RWPE1 (cell line): ENCODE results near the gene ZGPAT.

Source experiments
- CTCF ChIA-PET: fragments of 350-600 bp; sonication (Branson Sonifier 250); formaldehyde crosslinking; extraction: SDS; loops from one replicate; lab custom pipeline; 2021; lab: Yijun Ruan, JAX
- POLR2A ChIA-PET: fragments of 400-600 bp; formaldehyde crosslinking; extraction: SDS; loops from one replicate; lab custom pipeline; 2020; ENCODE audit warnings: antibody characterized with exemption; ENCODE audit not compliant: low non-redundant PET; lab: Yijun Ruan, JAX
- DNase-seq: peaks from one replicate; pipeline ENCODE4 v3.0.0; 2012; ENCODE audit warnings: low spot score
- H3K27ac ChIP-seq: fragments of 450-650 bp; 2 replicates; pipeline ENCODE4 v1.5.1; 2017
- CTCF ChIP-seq: fragments of 450-650 bp; conservative IDR thresholded peaks from 2 replicates; pipeline ENCODE4 v1.5.1; 2017; ENCODE audit warnings: low read depth, mild to moderate bottlenecking

ZGPAT gene

GRCh38 chr20:63754008-63754407 lies 46.2 kb downstream of the ZGPAT start:
- DNase-seq = no peak
- no peak overlapping the region for H3K27ac ChIP-seq
- ChIA-PET CTCF (interaction anchor here (0.6 kb wide), 2 partner anchors 21 to 32 kb away, joined by 3 to 4 read pairs; no protein-coding TSS in a partner anchor), POLR2A (no interaction called here)
- no peak for TF ChIP-seq CTCF

GRCh38 chr20:63755933-63756647 lies 48.3 kb downstream of the ZGPAT start:
- no peak overlapping the region for H3K27ac ChIP-seq
- no peak for TF ChIP-seq CTCF
- CTCF ChIA-PET = interaction anchor here (0.7 to 0.9 kb wide), 2 partner anchors 30 to 328 kb away, joined by 3 read pairs; partner anchors contain the start of gene LKAAEAR1
- POLR2A ChIA-PET = no interaction called here
- no peak for DNase-seq

GRCh38 chr20:63756648-63756991 lies 48.8 kb downstream of the ZGPAT start:
- CTCF ChIA-PET = no interaction called here
- DNase-seq = no peak
- no peak overlapping the region for H3K27ac ChIP-seq
- no peak for TF ChIP-seq CTCF
- POLR2A ChIA-PET = no interaction called here

- ChIA-PET CTCF (interaction anchor here (0.8 kb wide), 1 partner anchor 28 kb away, joined by 3 read pairs; no protein-coding TSS in a partner anchor), POLR2A (interaction anchor here (0.6 kb wide), 1 partner anchor 103 kb away, joined by 4 read pairs; the partner anchor contains the start of gene ABHD16B)
- H3K27ac ChIP-seq = no peak overlapping the region
- DNase-seq = no peak
- no peak for TF ChIP-seq CTCF
Measured at GRCh38 chr20:63758152-63758551, 50.3 kb downstream of the ZGPAT start.

- CTCF ChIA-PET = interaction anchor here (0.7 kb wide), 1 partner anchor 237 kb away, joined by 3 read pairs; no protein-coding TSS in a partner anchor
Measured at GRCh38 chr20:63759377-63759901, 51.6 kb downstream of the ZGPAT start.

More at GRCh38 chr20:63759377-63759901, 51.6 kb downstream of the ZGPAT start:
- POLR2A ChIA-PET = no interaction called here
- DNase-seq = no peak
- H3K27ac ChIP-seq = no peak overlapping the region
- no peak for TF ChIP-seq CTCF
